ENCODE results near the gene CDS2. TPM values are rescaled to one million over a fixed set of nuclear protein-coding genes. Genes with fewer than 3 reads are reported as not detected.

CDS2 gene
- total RNA-seq, 2 experiments from 2014 or later = 16.6 to 42.8 TPM

- TF ChIP-seq CTCF (conservative IDR thresholded peaks at IDR 0.05; ENCODE audit: low read length) (no peak), EZH2phosphoT487 (IDR thresholded peaks at IDR 0.05; ENCODE audit: borderline replicate concordance, low read depth, low read length) (no peak)
- Histone ChIP-seq H2AFZ (ENCODE audit: low read length) (peak overlapping the region; percentile 99), H3K36me3 (ENCODE audit: insufficient read depth, low read length) (no peaks in the 10 kb centered on the region), H3K9me2 (ENCODE audit: insufficient read depth, low read length) (no peaks in the 10 kb centered on the region), H3K79me2 (ENCODE audit: insufficient read depth, low read depth, low read length) (no peaks in the 10 kb centered on the region), H3K9me3 (ENCODE audit: low read length) (no peaks in the 10 kb centered on the region), H3K4me2 (ENCODE audit: low read length) (peak overlapping the region; percentile 87), H4K20me1 (ENCODE audit: insufficient read depth, low read length) (no peaks in the 10 kb centered on the region), H3K4me3 (ENCODE audit: low read depth, low read length, poor library complexity, severe bottlenecking) (peak overlapping the region; percentile 53), H3K27ac (ENCODE audit: low read depth, low read length, poor library complexity, severe bottlenecking) (peak overlapping the region; percentile 77), H3K4me1 (ENCODE audit: insufficient read depth, low read length, poor library complexity, severe bottlenecking) (peaks cover 57% of the 10 kb centered on the region)
- no TSS peak for BruUV-seq (replicated peaks)
- intact Hi-C loops (cut with micrococcal nuclease; ENCODE audit: unreplicated experiment) = loop anchor here (2.0 kb wide), 1 partner anchor 78 kb away; the partner anchor contains the start of gene SLC23A2
- CTCF ChIA-PET (ENCODE audit: unreplicated experiment) = no interaction called here
- peak; percentile 90 for DNase-seq (ENCODE audit: low spot score)
- POLR2A ChIA-PET = interaction anchor here (1.0 kb wide), 2 partner anchors 15 to 20 kb away, joined by 3 to 6 read pairs; no protein-coding TSS in a partner anchor
Observed at GRCh38 chr20:5078399-5078958, 48.3 kb upstream of the CDS2 start.

GRCh38 chr20:5080384-5080877, 46.4 kb upstream of the CDS2 start:
- no peaks in the 10 kb centered on the region for H3K9me3 ChIP-seq (ENCODE audit: low read length)
- H3K9me2 ChIP-seq (ENCODE audit: insufficient read depth, low read length) = no peaks in the 10 kb centered on the region
- no peaks in the 10 kb centered on the region for H4K20me1 ChIP-seq (ENCODE audit: insufficient read depth, low read length)
- peaks cover 52% of the 10 kb centered on the region for H3K4me1 ChIP-seq (ENCODE audit: insufficient read depth, low read length, poor library complexity, severe bottlenecking)
- ChIA-PET POLR2A (interaction anchor here (0.6 to 1.5 kb wide), 5 partner anchors 29 to 94 kb away, joined by 3 to 4 read pairs (median 3); partner anchors contain the start of gene PCNA), CTCF (ENCODE audit: unreplicated experiment) (no interaction called here)
- no peak overlapping the region for H3K4me3 ChIP-seq (ENCODE audit: low read depth, low read length, poor library complexity, severe bottlenecking)
- TF ChIP-seq CTCF (conservative IDR thresholded peaks at IDR 0.05; ENCODE audit: low read length) = no peak
- no peak for TF ChIP-seq EZH2phosphoT487 (IDR thresholded peaks at IDR 0.05; ENCODE audit: borderline replicate concordance, low read depth, low read length)
- no TSS peak for BruUV-seq (replicated peaks)
- peak overlapping the region; percentile 39; the same call in 1 of the 2 replicates for H3K4me2 ChIP-seq (ENCODE audit: low read length)
- H3K27ac ChIP-seq (ENCODE audit: low read depth, low read length, poor library complexity, severe bottlenecking) = peak overlapping the region; percentile 26
- H2AFZ ChIP-seq (ENCODE audit: low read length) = peak overlapping the region; percentile 72; the same call in 1 of the 2 replicates
- intact Hi-C loops (cut with micrococcal nuclease; ENCODE audit: unreplicated experiment) = no loop called here
- H3K79me2 ChIP-seq (ENCODE audit: insufficient read depth, low read depth, low read length) = no peaks in the 10 kb centered on the region
- no peaks in the 10 kb centered on the region for H3K36me3 ChIP-seq (ENCODE audit: insufficient read depth, low read length)
- peak; percentile 40 for DNase-seq (ENCODE audit: low spot score)

GRCh38 chr20:5085380-5085779, 41.4 kb upstream of the CDS2 start:
- POLR2A ChIA-PET = interaction anchor here (0.6 to 1.0 kb wide), 2 partner anchors 10 to 49 kb away, joined by 3 read pairs; no protein-coding TSS in a partner anchor
- intact Hi-C loops (cut with micrococcal nuclease; ENCODE audit: unreplicated experiment) = no loop called here
- Histone ChIP-seq H3K9me3 (ENCODE audit: low read length) (no peaks in the 10 kb centered on the region), H3K4me2 (ENCODE audit: low read length) (no peak overlapping the region), H3K27ac (ENCODE audit: low read depth, low read length, poor library complexity, severe bottlenecking) (no peak overlapping the region), H2AFZ (ENCODE audit: low read length) (no peak overlapping the region), H4K20me1 (ENCODE audit: insufficient read depth, low read length) (no peaks in the 10 kb centered on the region), H3K36me3 (ENCODE audit: insufficient read depth, low read length) (no peaks in the 10 kb centered on the region), H3K4me3 (ENCODE audit: low read depth, low read length, poor library complexity, severe bottlenecking) (no peak overlapping the region), H3K4me1 (ENCODE audit: insufficient read depth, low read length, poor library complexity, severe bottlenecking) (peaks cover 36% of the 10 kb centered on the region), H3K79me2 (ENCODE audit: insufficient read depth, low read depth, low read length) (no peaks in the 10 kb centered on the region), H3K9me2 (ENCODE audit: insufficient read depth, low read length) (no peaks in the 10 kb centered on the region)
- no peak for DNase-seq (ENCODE audit: low spot score)
- BruUV-seq (replicated peaks) = no TSS peak
- TF ChIP-seq EZH2phosphoT487 (IDR thresholded peaks at IDR 0.05; ENCODE audit: borderline replicate concordance, low read depth, low read length) = no peak
- TF ChIP-seq CTCF (conservative IDR thresholded peaks at IDR 0.05; ENCODE audit: low read length) = no peak
- CTCF ChIA-PET (ENCODE audit: unreplicated experiment) = no interaction called here

All from OCI-LY7 (cell line).